GM12878 (cell line): ENCODE data around the gene SLC12A3. TPM values are rescaled to one million over a fixed set of nuclear protein-coding genes. Genes with fewer than 3 reads are reported as not detected.

Experiments used
- ATAC-seq: fragments of 200-7000 bp; cut with Tn5 transposase; 3 replicates; pipeline ENCODE4 v1.9.1; 2020; ENCODE audit warnings: mild to moderate bottlenecking, moderate library complexity
- BruUV-seq: library from RNA; stranded (reverse); fragments of 400-500 nt; replicated peaks from 2 replicates; lab custom pipeline; 2021; lab: Mats Ljungman, UMichigan
- CTCF ChIA-PET: fragments of 300-600 bp; sonication (Branson Sonifier 250); formaldehyde crosslinking; extraction: SDS; loops from one replicate; lab custom pipeline; 2021; ENCODE audit warnings: inconsistent platforms; lab: Yijun Ruan, JAX
- POLR2A ChIA-PET: fragments of 350-600 bp; formaldehyde crosslinking; extraction: SDS; loops from one replicate; lab custom pipeline; 2021; ENCODE audit warnings: inconsistent platforms; lab: Charles Lee
- RAD21 ChIA-PET: fragments of 300-600 bp; sonication (Branson Sonifier 250); formaldehyde crosslinking; loops from one replicate; lab custom pipeline; 2023; ENCODE audit warnings: antibody characterized with exemption; ENCODE audit not compliant: unreplicated experiment; lab: Charles Lee
- SMC1A ChIA-PET: fragments of 300-600 bp; sonication (Branson Sonifier 250); formaldehyde crosslinking; loops from one replicate; lab custom pipeline; 2023; ENCODE audit not compliant: unreplicated experiment, uncharacterized antibody; lab: Charles Lee
- DNase-seq: peaks from one replicate; pipeline ENCODE4 v3.0.0-alpha.2; 2011; ENCODE audit warnings: low read depth, low spot score
- FAIRE-seq: peaks from 3 replicates; lab custom pipeline; 2011; peaks lifted over from hg19 to GRCh38; lab: Jason Lieb, UNC
- H2AFZ ChIP-seq: 2 replicates; pipeline ENCODE4 v1.6.0; 2011; ENCODE audit warnings: low read depth, low read length, control low read depth; ENCODE audit not compliant: control insufficient read depth
- H3K27ac ChIP-seq: 2 replicates; pipeline ENCODE4 v1.5.1; 2011; ENCODE audit warnings: control low read depth; ENCODE audit not compliant: control insufficient read depth, insufficient read depth
- H3K27me3 ChIP-seq, 2 experiments: replicated peaks in 1 of 2; 2 replicates each; pipeline versions ENCODE4 v1.6.0 to v1.6.1; 2011; ENCODE audit warnings: low read length in 1 of 2; ENCODE audit not compliant: control insufficient read depth in 2 of 2, insufficient read depth in 2 of 2
- H3K36me3 ChIP-seq, 2 experiments: 2 replicates each; pipeline ENCODE4 v1.5.1; 2011; ENCODE audit warnings: low read length in 1 of 2; ENCODE audit not compliant: control insufficient read depth in 2 of 2, insufficient read depth in 2 of 2
- H3K4me1 ChIP-seq: 2 replicates; pipeline ENCODE4 v1.6.1; 2011; ENCODE audit warnings: mild to moderate bottlenecking, low read length, moderate library complexity, mixed read lengths; ENCODE audit not compliant: control insufficient read depth, insufficient read depth
- H3K4me2 ChIP-seq: 2 replicates; pipeline ENCODE4 v1.6.0; 2011; ENCODE audit warnings: control low read depth; ENCODE audit not compliant: control insufficient read depth, insufficient read depth
- H3K4me3 ChIP-seq: fragments of 200-600 bp; sonication (generic); 2 replicates; pipeline ENCODE4 v1.5.1; 2016
- H3K79me2 ChIP-seq: 2 replicates; pipeline ENCODE4 v1.6.0; 2011; ENCODE audit warnings: low read length; ENCODE audit not compliant: control insufficient read depth, insufficient read depth
- H3K9ac ChIP-seq: 2 replicates; pipeline ENCODE4 v1.8.0; 2011; ENCODE audit warnings: low read length, control low read depth, mixed read lengths; ENCODE audit not compliant: control insufficient read depth, insufficient read depth
- H3K9me3 ChIP-seq: replicated peaks from 3 replicates; pipeline ENCODE4 v1.5.1; 2011; ENCODE audit warnings: mild to moderate bottlenecking, low read length; ENCODE audit not compliant: control insufficient read depth, insufficient read depth
- H4K20me1 ChIP-seq: 2 replicates; pipeline ENCODE4 v1.6.0; 2011; ENCODE audit not compliant: control insufficient read depth, insufficient read depth
- CHD2 ChIP-seq: IDR thresholded peaks from 2 replicates; pipeline ENCODE4 v1.6.1; 2011; ENCODE audit warnings: low read depth, low read length, improper control_type of control experiment, borderline replicate concordance
- CHD4 ChIP-seq: fragments of 200-600 bp; sonication (generic); IDR thresholded peaks from 2 replicates; pipeline ENCODE4 v1.6.1; 2016; ENCODE audit warnings: mild to moderate bottlenecking
- HDAC6 ChIP-seq: fragments of 200-600 bp; sonication (generic); IDR thresholded peaks from one replicate; pipeline ENCODE4 v1.8.0; 2017; ENCODE audit warnings: antibody characterized with exemption; ENCODE audit not compliant: unreplicated experiment
- IRF4 ChIP-seq: IDR thresholded peaks from 2 replicates; pipeline ENCODE4 v1.6.1; 2011; ENCODE audit warnings: low read depth, low read length
- LARP7 ChIP-seq: fragments of 450-650 bp; IDR thresholded peaks from 2 replicates; pipeline ENCODE4 v1.6.1; 2017; ENCODE audit warnings: mild to moderate bottlenecking
- NFIC ChIP-seq: IDR thresholded peaks from 2 replicates; pipeline ENCODE4 v1.6.1; 2012; ENCODE audit warnings: low read depth, mild to moderate bottlenecking, inconsistent platforms, low read length, moderate library complexity
- RUNX3 ChIP-seq: IDR thresholded peaks from 2 replicates; pipeline ENCODE4 v1.6.1; 2012; ENCODE audit warnings: low read length, inconsistent platforms
- SMC3 ChIP-seq: IDR thresholded peaks from 2 replicates; pipeline ENCODE4 v1.6.1; 2011; ENCODE audit warnings: low read length, improper control_type of control experiment, borderline replicate concordance
- SRF ChIP-seq, 2 experiments: IDR thresholded peaks; 2 replicates each; pipeline ENCODE4 v1.6.1; 2011; ENCODE audit warnings: low read depth in 2 of 2, low read length in 2 of 2, mild to moderate bottlenecking in 1 of 2, moderate library complexity in 1 of 2
- TCF12 ChIP-seq: IDR thresholded peaks from 2 replicates; pipeline ENCODE4 v1.6.1; 2011; ENCODE audit warnings: low read depth, mild to moderate bottlenecking, low read length
- USF1 ChIP-seq: IDR thresholded peaks from 2 replicates; pipeline ENCODE4 v1.6.1; 2011; ENCODE audit warnings: borderline replicate concordance, low read depth, mild to moderate bottlenecking, moderate library complexity, mixed read lengths, low read length; ENCODE audit not compliant: insufficient read depth; ENCODE audit errors: extremely low read length
- ZNF384 ChIP-seq: IDR thresholded peaks from 2 replicates; pipeline ENCODE4 v1.6.1; 2012; ENCODE audit warnings: low read depth, mild to moderate bottlenecking, low read length, improper control_type of control experiment, borderline replicate concordance
- ZNF687 ChIP-seq: fragments of 450-650 bp; IDR thresholded peaks from 2 replicates; pipeline ENCODE4 v1.6.1; 2017; ENCODE audit warnings: mild to moderate bottlenecking, moderate library complexity
- WGBS: methylation state at CpG from one replicate; pipeline ENCODE4 v1.1.6; 2016; ENCODE audit warnings: low lambda C conversion rate; ENCODE audit not compliant: insufficient replicate concordance, insufficient coverage; ENCODE audit errors: missing lambda C conversion rate; 5-methylcytosine and 5-hydroxymethylcytosine counted together
- in situ Hi-C: fragments of 300-500 bp; cut with MboI; formaldehyde crosslinking; loops from 9 replicates; pipeline ENCODE4 v1.14.3; 2018; ENCODE audit warnings: mixed read lengths
- intact Hi-C: fragments of 100-400 bp; cut with micrococcal nuclease; formaldehyde crosslinking; loops from one replicate; pipeline ENCODE4 v1.14.2; 2022; ENCODE audit not compliant: unreplicated experiment
- polyA plus RNA-seq, 11 experiments: library from polyadenylated mRNA; depleted of rRNA in 4 of 11; unstranded in 6 of 11; stranded (reverse) in 5 of 11; fragments of >200 nt; fragmentation: Nextera tagmentation in 4 of 11; fragmentation: Illumina TruSeq in 1 of 11; extraction: Ambion mirVana in 4 of 11; extraction: Trizol in 1 of 11; gene quantifications; 1 replicate in 1 of 11; 2 replicates in 10 of 11; pipeline versions ENCODE4 v1.2.1 to v1.2.3, GENCODE V29; 2011 to 2016; ENCODE audit warnings: inconsistent platforms in 2 of 11, missing spikeins in 2 of 11, low read depth in 1 of 11
- total RNA-seq, 4 experiments: library from RNA; depleted of rRNA in 3 of 4; stranded (reverse); fragments of >200 nt in 3 of 4; fragmentation: Illumina TruSeq in 1 of 4; extraction: Trizol in 1 of 4; gene quantifications; 2 replicates each; pipeline versions ENCODE4 v1.2.1 to v1.2.3, GENCODE V29; 2013 to 2021
- TF ChIP-seq, protein P1 (sequence below): fragments of 450-650 bp; formaldehyde crosslinking; IDR thresholded peaks from 2 replicates; pipeline ENCODE4 v1.4.0; 2022; ENCODE audit warnings: mild to moderate bottlenecking, moderate library complexity

The SLC12A3 gene
- total and polyA plus RNA-seq, 10 of the 15 experiments (the other 5 are each of a cell fraction or from before 2014, with no cell fraction given), result 0.05 to 6.3 (median 3.1) TPM

DNA sequence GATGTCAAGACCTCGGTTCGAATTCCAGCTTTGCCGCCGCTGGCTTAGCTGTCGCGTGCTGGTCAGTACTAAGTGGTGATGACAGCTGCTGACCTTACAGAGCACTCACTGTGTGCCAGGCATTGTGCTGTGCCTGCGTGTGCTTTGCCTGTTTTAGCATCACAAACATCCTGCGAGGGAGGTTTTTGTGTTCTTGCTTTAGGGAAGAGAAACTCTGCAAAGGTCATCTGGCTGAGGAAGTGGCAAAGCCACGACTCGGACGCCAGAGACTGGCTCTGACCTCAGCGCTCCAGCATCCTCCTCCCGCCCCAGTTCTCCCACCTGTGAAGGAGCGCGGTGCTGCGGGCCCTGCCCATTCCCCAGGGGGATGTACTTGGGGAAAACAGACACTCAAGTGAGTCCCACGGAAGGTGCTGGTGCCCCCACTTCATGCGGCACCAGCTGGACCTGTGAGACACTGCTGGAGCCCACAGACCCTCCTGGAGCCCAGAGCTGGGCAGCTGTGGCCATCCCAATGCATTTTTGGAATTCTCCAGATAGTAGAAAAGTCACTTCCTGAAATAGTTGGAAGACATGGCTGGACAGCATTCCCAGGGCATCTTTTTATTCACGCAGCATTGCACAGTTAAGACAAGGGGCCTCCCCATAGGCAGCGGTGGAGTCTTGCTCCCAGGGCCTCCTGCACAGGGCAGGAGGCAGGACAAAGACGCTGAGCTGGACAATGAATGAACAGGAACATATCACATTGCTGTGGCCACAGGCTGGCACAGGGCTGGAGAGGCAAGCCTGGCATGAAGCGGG lies 47.0 kb downstream of the SLC12A3 start:
- POLR2A ChIA-PET, result interaction anchor here (0.9 to 13.8 kb wide), 7 partner anchors 18 to 88 kb away, joined by 3 to 306 read pairs (median 4); partner anchors contain the start of gene HERPUD1
- H3K4me2 ChIP-seq, result peak overlapping the region; percentile 43
- H4K20me1 ChIP-seq, result no peaks in the 10 kb centered on the region
- WGBS, result 10% methylated on average over 22 of the region's 22 CpGs
- CTCF ChIA-PET, result interaction anchor here (0.9 to 6.2 kb wide), 11 partner anchors 11 to 97 kb away, joined by 3 to 50 read pairs (median 3); partner anchors contain the start of gene SLC12A3
- BruUV-seq, result TSS peak; percentile 81
- RAD21 ChIA-PET, result interaction anchor here (0.9 to 4.8 kb wide), 17 partner anchors 8 to 59 kb away, joined by 3 to 25 read pairs (median 6); partner anchors contain the start of gene HERPUD1
- no peaks in the 10 kb centered on the region for H3K36me3 ChIP-seq
- H3K4me3 ChIP-seq, result no peak overlapping the region; the same call in 1 of the 2 replicates
- no peaks in the 10 kb centered on the region; the same call in 2 of the 3 replicates for H3K9me3 ChIP-seq
- peak; percentile 81 for ATAC-seq
- H3K27ac ChIP-seq, result peak overlapping the region; percentile 34
- no peak overlapping the region for H2AFZ ChIP-seq
- SMC1A ChIA-PET, result interaction anchor here (0.5 to 6.2 kb wide), 16 partner anchors 8 to 72 kb away, joined by 3 to 26 read pairs (median 6); no protein-coding TSS in a partner anchor
- in situ Hi-C loops, result no loop called here
- FAIRE-seq, result peak; percentile 71
- no peak overlapping the region; the same call in 1 of the 2 replicates for H3K9ac ChIP-seq
- H3K79me2 ChIP-seq, result no peaks in the 10 kb centered on the region
- peaks cover 46% of the 10 kb centered on the region for H3K4me1 ChIP-seq
- intact Hi-C loops, result loop anchor here (1.0 to 2.0 kb wide), 4 partner anchors 19 to 51 kb away; no protein-coding TSS in a partner anchor
- no peaks in the 10 kb centered on the region for H3K27me3 ChIP-seq
- DNase-seq, result peak; percentile 72
- TF ChIP-seq NFIC (peak; percentile 74; the same call in 1 of the 2 replicates), USF1 (no peak), SMC3 (peak; percentile 10; the same call in 1 of the 2 replicates), RUNX3 (peak; percentile 91), ZNF687 (peak; percentile 95), CHD4 (no peak), SRF (IDR thresholded peaks at IDR 0.05; ENCODE audit: low read depth in 2 of 2, low read length in 2 of 2) (0 out of 4 replicates have a peak, but pooled peaks of 1 of the 2 experiments have one; percentile 6), LARP7 (peak; percentile 74; the same call in 1 of the 2 replicates), HDAC6 (no peak), IRF4 (peak; percentile 85; the same call in 1 of the 2 replicates), TCF12 (peak; percentile 86), ZNF384 (0 out of 2 replicates have a peak, but pooled peaks have one; percentile 23), CHD2 (peak; percentile 93)
- TF ChIP-seq, protein P1, sequence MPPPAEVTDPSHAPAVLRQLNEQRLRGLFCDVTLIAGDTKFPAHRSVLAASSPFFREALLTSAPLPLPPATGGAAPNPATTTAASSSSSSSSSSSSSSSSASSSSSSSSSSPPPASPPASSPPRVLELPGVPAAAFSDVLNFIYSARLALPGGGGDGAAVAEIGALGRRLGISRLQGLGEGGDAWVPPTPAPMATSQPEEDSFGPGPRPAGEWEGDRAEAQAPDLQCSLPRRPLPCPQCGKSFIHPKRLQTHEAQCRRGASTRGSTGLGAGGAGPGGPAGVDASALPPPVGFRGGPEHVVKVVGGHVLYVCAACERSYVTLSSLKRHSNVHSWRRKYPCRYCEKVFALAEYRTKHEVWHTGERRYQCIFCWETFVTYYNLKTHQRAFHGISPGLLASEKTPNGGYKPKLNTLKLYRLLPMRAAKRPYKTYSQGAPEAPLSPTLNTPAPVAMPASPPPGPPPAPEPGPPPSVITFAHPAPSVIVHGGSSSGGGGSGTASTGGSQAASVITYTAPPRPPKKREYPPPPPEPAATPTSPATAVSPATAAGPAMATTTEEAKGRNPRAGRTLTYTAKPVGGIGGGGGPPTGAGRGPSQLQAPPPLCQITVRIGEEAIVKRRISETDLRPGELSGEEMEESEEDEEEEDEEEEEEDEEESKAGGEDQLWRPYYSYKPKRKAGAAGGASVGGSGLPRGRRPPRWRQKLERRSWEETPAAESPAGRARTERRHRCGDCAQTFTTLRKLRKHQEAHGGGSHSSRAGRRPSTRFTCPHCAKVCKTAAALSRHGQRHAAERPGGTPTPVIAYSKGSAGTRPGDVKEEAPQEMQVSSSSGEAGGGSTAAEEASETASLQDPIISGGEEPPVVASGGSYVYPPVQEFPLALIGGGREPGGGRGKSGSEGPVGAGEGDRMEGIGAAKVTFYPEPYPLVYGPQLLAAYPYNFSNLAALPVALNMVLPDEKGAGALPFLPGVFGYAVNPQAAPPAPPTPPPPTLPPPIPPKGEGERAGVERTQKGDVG (CRISPR knock-in tag), result no peak
